ENCODE results near the gene MYH6. TPM values are rescaled to one million over a fixed set of nuclear protein-coding genes. Genes with fewer than 3 reads are reported as not detected.

Gene MYH6
- total and polyA plus RNA-seq, 2 donors (not counting 3 experiments of a cell fraction or from before 2014, with no cell fraction given): not detected

- Histone ChIP-seq H3K27ac (ENCODE audit: insufficient read depth, low read depth, low read length) (no peak overlapping the region), H3K9ac (replicated peaks; ENCODE audit: extremely low read depth, insufficient read depth, low read length) (no peak overlapping the region), H3K36me3 (ENCODE audit: control insufficient read depth in 2 of 2, extremely low read depth in 1 of 2, insufficient read depth in 2 of 2, low read length in 2 of 2) (no peaks in the 10 kb centered on the region), H3K9me3 (replicated peaks; ENCODE audit: control insufficient read depth, insufficient read depth, low read length) (no peaks in the 10 kb centered on the region), H2AFZ (ENCODE audit: low read depth, low read length) (no peak overlapping the region), H3K4me1 (ENCODE audit: control insufficient read depth, extremely low read depth, insufficient read depth, low read length) (no peaks in the 10 kb centered on the region), H3K4me2 (ENCODE audit: insufficient read depth, low read length) (no peak overlapping the region), H3K27me3 (ENCODE audit: control insufficient read depth in 2 of 2, insufficient read depth in 2 of 2, low read length in 2 of 2) (peaks cover 8 to 17% of the 10 kb centered on the region in 2 experiments), H3K9me1 (replicated peaks; ENCODE audit: control insufficient read depth, extremely low read depth, insufficient read depth, low read length) (no peaks in the 10 kb centered on the region), H3K79me2 (ENCODE audit: control insufficient read depth, insufficient read depth, low read length) (no peaks in the 10 kb centered on the region), H3K4me3 (replicated peaks in 1 of 3; ENCODE audit: insufficient read depth in 1 of 3, low read depth in 1 of 3, low read length in 3 of 3) (no peak overlapping the region), H4K20me1 (replicated peaks; ENCODE audit: control insufficient read depth, extremely low read depth, insufficient read depth, low read length) (no peaks in the 10 kb centered on the region)
- ChIA-PET CTCF (no interaction called here), POLR2A (no interaction called here)
- intact Hi-C loops (cut with micrococcal nuclease): no loop called here
- no peak for FAIRE-seq
- DNase-seq (ENCODE audit: low read depth, low spot score): no peak
- TF ChIP-seq, protein P1, sequence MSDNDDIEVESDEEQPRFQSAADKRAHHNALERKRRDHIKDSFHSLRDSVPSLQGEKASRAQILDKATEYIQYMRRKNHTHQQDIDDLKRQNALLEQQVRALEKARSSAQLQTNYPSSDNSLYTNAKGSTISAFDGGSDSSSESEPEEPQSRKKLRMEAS (IDR thresholded peaks at IDR 0.05; ENCODE audit: insufficient read depth, insufficient read length): no peak
- no TSS peak for BruUV-seq (replicated peaks)
- dilution Hi-C loops (cut with MboI; ENCODE audit: extremely low pct_ligation_motif_present, low sequenced_read_pairs): no loop called here
Observed at GRCh38 chr14:23446291-23446851, 38.3 kb upstream of the MYH6 start.

- H3K9me3 ChIP-seq (replicated peaks; ENCODE audit: control insufficient read depth, insufficient read depth, low read length): no peaks in the 10 kb centered on the region
- H3K36me3 ChIP-seq (ENCODE audit: control insufficient read depth in 2 of 2, extremely low read depth in 1 of 2, insufficient read depth in 2 of 2, low read length in 2 of 2): no peaks in the 10 kb centered on the region
- no peak for TF ChIP-seq POLR2A (IDR thresholded peaks at IDR 0.05; ENCODE audit: low read depth, low read length)
- dilution Hi-C loops (cut with MboI; ENCODE audit: extremely low pct_ligation_motif_present, low sequenced_read_pairs) (no loop called here), intact Hi-C loops (cut with micrococcal nuclease) (no loop called here)
- FAIRE-seq (no peak), DNase-seq (ENCODE audit: low read depth, low spot score) (no peak)
- H2AFZ ChIP-seq (ENCODE audit: low read depth, low read length): no peak overlapping the region
- no peaks in the 10 kb centered on the region for H3K4me1 ChIP-seq (ENCODE audit: control insufficient read depth, extremely low read depth, insufficient read depth, low read length)
- POLR2A ChIA-PET: no interaction called here
- no peaks in the 10 kb centered on the region for H4K20me1 ChIP-seq (replicated peaks; ENCODE audit: control insufficient read depth, extremely low read depth, insufficient read depth, low read length)
- H3K27ac ChIP-seq (ENCODE audit: insufficient read depth, low read depth, low read length): no peak overlapping the region
- H3K4me3 ChIP-seq (replicated peaks in 1 of 3; ENCODE audit: insufficient read depth in 1 of 3, low read depth in 1 of 3, low read length in 3 of 3): no peak overlapping the region
- no TSS peak for BruUV-seq (replicated peaks)
- no peaks in the 10 kb centered on the region for H3K79me2 ChIP-seq (ENCODE audit: control insufficient read depth, insufficient read depth, low read length)
- no peaks in the 10 kb centered on the region for H3K9me1 ChIP-seq (replicated peaks; ENCODE audit: control insufficient read depth, extremely low read depth, insufficient read depth, low read length)
- no peak overlapping the region for H3K9ac ChIP-seq (replicated peaks; ENCODE audit: extremely low read depth, insufficient read depth, low read length)
- peaks cover 6 to 11% of the 10 kb centered on the region in 2 experiments for H3K27me3 ChIP-seq (ENCODE audit: control insufficient read depth in 2 of 2, insufficient read depth in 2 of 2, low read length in 2 of 2)
- H3K4me2 ChIP-seq (ENCODE audit: insufficient read depth, low read length): no peak overlapping the region
- CTCF ChIA-PET: no interaction called here
Observed at GRCh38 chr14:23445773-23446172, 37.7 kb upstream of the MYH6 start.

All from endothelial cell of umbilical vein (primary cell).